K562 (cell line): ENCODE measurements around the gene CRTAP. TPM values are rescaled to one million over a fixed set of nuclear protein-coding genes. Genes with fewer than 3 reads are reported as not detected.

Experiments used
- ATAC-seq: fragments of 200-7000 bp; cut with Tn5 transposase; 3 replicates; pipeline ENCODE4 v1.9.1; 2020; ENCODE audit warnings: moderate library complexity
- BruUV-seq: library from RNA; stranded (reverse); fragments of 400-500 nt; replicated peaks from 2 replicates; lab custom pipeline; 2021; lab: Mats Ljungman, UMichigan
- CTCF ChIA-PET: fragments of 300-600 bp; formaldehyde crosslinking; extraction: SDS; loops from one replicate; lab custom pipeline; 2021; ENCODE audit warnings: low intra/inter-chr PET ratio; lab: Yijun Ruan, JAX
- POLR2A ChIA-PET: fragments of 300-600, 350-650 bp; sonication (Branson Sonifier 250); formaldehyde crosslinking; extraction: SDS; loops from one replicate; lab custom pipeline; 2021; ENCODE audit warnings: antibody characterized with exemption, inconsistent platforms; lab: Yijun Ruan, JAX
- DNase-seq, 4 experiments: peaks; one replicate each; pipeline versions ENCODE4 v3.0.0 to v3.0.0-alpha.2; 2011 to 2018; ENCODE audit warnings: low spot score in 3 of 4, mixed read lengths in 3 of 4; ENCODE audit errors: extremely low read depth in 1 of 4
- FAIRE-seq: peaks from 2 replicates; lab custom pipeline; 2011; peaks lifted over from hg19 to GRCh38; lab: Jason Lieb, UNC
- H2AFZ ChIP-seq: 2 replicates; pipeline ENCODE4 v1.6.0; 2011; ENCODE audit warnings: low read depth, low read length, control low read depth, inconsistent platforms
- H3K27ac ChIP-seq: fragments of 200-600 bp; 3 replicates; pipeline ENCODE4 v1.8.0; 2011; ENCODE audit warnings: low read depth, mild to moderate bottlenecking, control low read depth, inconsistent platforms, low read length, moderate library complexity, mixed read lengths; ENCODE audit errors: extremely low read depth
- H3K27me3 ChIP-seq, 2 experiments: fragments of 300-600 bp in 1 of 2; 2 replicates in 1 of 2; 3 replicates in 1 of 2; pipeline versions ENCODE4 v1.6.0 to v1.8.0; 2011; ENCODE audit warnings: inconsistent platforms in 2 of 2, low read length in 2 of 2, mild to moderate bottlenecking in 1 of 2, mixed read lengths in 1 of 2, moderate library complexity in 1 of 2; ENCODE audit not compliant: control insufficient read depth in 2 of 2, insufficient read depth in 2 of 2
- H3K36me3 ChIP-seq: fragments of 300-600 bp; 3 replicates; pipeline ENCODE4 v1.8.0; 2011; ENCODE audit warnings: mild to moderate bottlenecking, low read length, inconsistent platforms; ENCODE audit not compliant: control insufficient read depth, insufficient read depth
- H3K4me1 ChIP-seq, 2 experiments: fragments of 200-600 bp in 1 of 2; replicated peaks in 1 of 2; 2 replicates in 1 of 2; 3 replicates in 1 of 2; pipeline versions ENCODE4 v1.5.1 to v1.8.0; 2011; ENCODE audit warnings: inconsistent platforms in 2 of 2, low read length in 2 of 2, mild to moderate bottlenecking in 1 of 2, mixed read lengths in 1 of 2, moderate library complexity in 1 of 2; ENCODE audit not compliant: control insufficient read depth in 2 of 2, insufficient read depth in 2 of 2
- H3K4me2 ChIP-seq: 2 replicates; pipeline ENCODE4 v1.6.1; 2011; ENCODE audit warnings: low read length, control low read depth, inconsistent platforms, mixed read lengths; ENCODE audit not compliant: insufficient read depth
- H3K4me3 ChIP-seq: fragments of 200-600 bp; sonication (generic), shearing (Covaris generic); 2 replicates; pipeline ENCODE4 v1.5.1; 2016; ENCODE audit warnings: control low read depth, inconsistent platforms
- H3K79me2 ChIP-seq: fragments of 200-600 bp; 3 replicates; pipeline ENCODE4 v1.8.0; 2011; ENCODE audit warnings: low read length, inconsistent platforms; ENCODE audit not compliant: control insufficient read depth, insufficient read depth
- H3K9ac ChIP-seq, 2 experiments: 2 replicates each; pipeline versions ENCODE4 v1.6.0 to v1.6.1; 2011; ENCODE audit warnings: low read depth in 2 of 2, low read length in 2 of 2, control low read depth in 1 of 2, inconsistent platforms in 1 of 2, mild to moderate bottlenecking in 1 of 2, mixed read lengths in 1 of 2; ENCODE audit not compliant: insufficient read depth in 1 of 2
- H3K9me1 ChIP-seq: one replicate; pipeline ENCODE4 v1.6.0; 2011; ENCODE audit warnings: inconsistent platforms, mild to moderate bottlenecking, low read length, moderate library complexity; ENCODE audit not compliant: control insufficient read depth, insufficient read depth
- H3K9me3 ChIP-seq: replicated peaks from 2 replicates; pipeline ENCODE4 v1.5.1; 2011; ENCODE audit warnings: low read depth, low read length, inconsistent platforms; ENCODE audit not compliant: control insufficient read depth, insufficient read depth
- H4K20me1 ChIP-seq: replicated peaks from 2 replicates; pipeline ENCODE4 v1.6.1; 2011; ENCODE audit warnings: low read length, inconsistent platforms, mixed read lengths; ENCODE audit not compliant: control insufficient read depth, insufficient read depth
- ARNT ChIP-seq, 2 experiments: fragments of 450-650 bp; IDR thresholded peaks; 2 replicates each; pipeline ENCODE4 v1.6.1; 2016; ENCODE audit warnings: mild to moderate bottlenecking in 1 of 2
- CHCHD3 ChIP-seq: fragments of 250-450 bp; sonication (Bioruptor Pico); IDR thresholded peaks from 2 replicates; pipeline ENCODE4 v2.1.2; 2022; ENCODE audit warnings: mild to moderate bottlenecking
- MECOM ChIP-seq: fragments of 250-450 bp; sonication (Bioruptor Pico); IDR thresholded peaks from 2 replicates; pipeline ENCODE4 v1.8.0; 2022; ENCODE audit warnings: inconsistent platforms
- MYBL2 ChIP-seq, 2 experiments: fragments of 450-650 bp in 1 of 2; sonication (generic) in 1 of 2; formaldehyde crosslinking in 1 of 2; IDR thresholded peaks; 2 replicates each; pipeline versions ENCODE4 v1.6.1 to v1.8.1; 2017 to 2022; ENCODE audit warnings: borderline replicate concordance in 1 of 2, inconsistent platforms in 1 of 2, low read depth in 1 of 2, mild to moderate bottlenecking in 1 of 2, missing genetic modification reagents in 1 of 2, moderate library complexity in 1 of 2
- NR3C1 ChIP-seq: sonication (generic); formaldehyde crosslinking; IDR thresholded peaks from 2 replicates; pipeline ENCODE4 v1.8.1; 2022; ENCODE audit warnings: missing genetic modification reagents
- NRF1 ChIP-seq, 2 experiments: fragments of 450-650 bp; IDR thresholded peaks in 1 of 2; conservative IDR thresholded peaks in 1 of 2; 2 replicates each; pipeline ENCODE4 v1.6.1; 2014; ENCODE audit warnings: mild to moderate bottlenecking in 2 of 2
- SIRT6 ChIP-seq: IDR thresholded peaks from one replicate; pipeline ENCODE4 v1.6.1; 2012; ENCODE audit warnings: low read depth, mild to moderate bottlenecking, control low read depth, inconsistent platforms, low read length, moderate library complexity
- TCF7 ChIP-seq: sonication (generic); IDR thresholded peaks from 2 replicates; pipeline ENCODE4 v1.6.1; 2016; ENCODE audit warnings: antibody characterized with exemption, borderline replicate concordance
- ZNF263 ChIP-seq: sonication (generic); formaldehyde crosslinking; IDR thresholded peaks from 2 replicates; pipeline ENCODE4 v1.8.0; 2022; ENCODE audit warnings: mild to moderate bottlenecking, missing genetic modification reagents, borderline replicate concordance
- ZNF707 ChIP-seq: fragments of 250-450 bp; sonication (Bioruptor Pico); conservative IDR thresholded peaks from 2 replicates; pipeline ENCODE4 v1.8.0; 2022; ENCODE audit warnings: inconsistent platforms, mild to moderate bottlenecking, moderate library complexity
- WGBS: fragments of 100-300 bp; shearing (Covaris generic); methylation state at CpG from one replicate; pipeline ENCODE4 v1.1.6; 2016; ENCODE audit warnings: low coverage, mixed read lengths; ENCODE audit not compliant: insufficient coverage; ENCODE audit errors: missing lambda C conversion rate; 5-methylcytosine and 5-hydroxymethylcytosine counted together
- in situ Hi-C: fragments of 300-500 bp; cut with MboI; formaldehyde crosslinking; loops from 4 replicates; pipeline ENCODE4 v1.15.0; 2018; ENCODE audit warnings: inconsistent platforms, mixed read lengths
- intact Hi-C: fragments of 100-400 bp; cut with micrococcal nuclease; formaldehyde crosslinking; loops from 2 replicates; pipeline ENCODE4 v1.14.2; 2022
- polyA plus RNA-seq, 8 experiments: library from polyadenylated mRNA; depleted of rRNA in 4 of 8; stranded (reverse) in 5 of 8; unstranded in 3 of 8; fragments of >200 nt; fragmentation: Nextera tagmentation in 2 of 8; fragmentation: Illumina TruSeq in 1 of 8; extraction: Ambion mirVana in 2 of 8; extraction: Trizol in 1 of 8; gene quantifications; 2 replicates each; pipeline versions ENCODE4 v1.2.1 to v1.2.3, GENCODE V29; 2011 to 2014; ENCODE audit warnings: inconsistent platforms in 1 of 8, missing spikeins in 1 of 8
- total RNA-seq, 7 experiments: library from RNA; depleted of rRNA in 6 of 7; stranded (reverse); fragments of >200 nt in 6 of 7; fragmentation: Illumina TruSeq in 2 of 7; extraction: Trizol in 2 of 7; gene quantifications; 2 replicates each; pipeline versions ENCODE4 v1.2.1 to v1.2.3, GENCODE V29; 2011 to 2021; ENCODE audit warnings: low replicate concordance in 1 of 7
- TF ChIP-seq, protein P1 (sequence below): sonication (generic); IDR thresholded peaks from 2 replicates; pipeline ENCODE4 v1.6.1; 2016
- TF ChIP-seq, protein P2 (sequence below): sonication (generic); formaldehyde crosslinking; IDR thresholded peaks from 2 replicates; pipeline ENCODE4 v1.8.1; 2023; ENCODE audit warnings: mild to moderate bottlenecking, missing genetic modification reagents
- TF ChIP-seq, protein P3 (sequence below): sonication (generic); formaldehyde crosslinking; IDR thresholded peaks from 2 replicates; pipeline ENCODE4 v1.8.1; 2022; ENCODE audit warnings: missing genetic modification reagents
- TF ChIP-seq, protein P4 (sequence below): fragments of 450-650 bp; IDR thresholded peaks from 2 replicates; pipeline ENCODE4 v1.6.1; 2017; ENCODE audit warnings: mild to moderate bottlenecking, moderate library complexity
- TF ChIP-seq, protein P5 (sequence below): fragments of 250-450 bp; sonication (Bioruptor Pico); IDR thresholded peaks from 2 replicates; pipeline ENCODE4 v1.6.1; 2021; ENCODE audit warnings: mild to moderate bottlenecking

CRTAP gene
- total and polyA plus RNA-seq, 9 of the 15 experiments (the other 6 are each of a cell fraction or from before 2014, with no cell fraction given): 10.0 to 121 (median 53.0) TPM

DNA sequence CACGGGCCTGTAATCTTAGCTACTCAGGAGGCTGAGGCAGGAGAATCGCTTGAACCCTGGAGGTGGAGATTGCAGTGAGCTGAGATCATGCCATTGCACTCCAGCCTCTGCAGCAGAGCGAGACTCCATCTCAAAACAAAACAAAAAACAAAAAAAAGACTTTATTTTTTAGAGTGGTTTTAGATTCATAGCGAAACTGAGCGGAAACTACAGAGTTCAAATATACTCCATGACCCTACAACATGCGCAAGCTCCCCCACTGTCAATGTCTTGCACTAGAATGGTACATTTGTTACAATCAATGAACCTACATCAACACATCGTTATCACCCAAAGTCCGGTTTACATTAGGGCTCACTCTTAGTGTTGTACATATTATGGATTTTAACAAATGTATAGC lies 2.2 kb upstream of the CRTAP start:
- Histone ChIP-seq H3K9ac (no peak overlapping the region), H3K27me3 (no peaks in the 10 kb centered on the region), H2AFZ (0 out of 2 replicates have a peak overlapping the region, but pooled peaks have one; percentile 20), H3K4me1 (peaks cover 4 to 15% of the 10 kb centered on the region in 2 experiments; a peak in 3 of 5 replicates), H3K9me1 (no peaks in the 10 kb centered on the region), H3K4me2 (no peak overlapping the region), H3K9me3 (0 out of 2 replicates have a peak, but pooled peaks cover 2% of the 10 kb centered on the region), H4K20me1 (no peaks in the 10 kb centered on the region), H3K36me3 (no peaks in the 10 kb centered on the region), H3K4me3 (no peak overlapping the region), H3K79me2 (peaks cover 18% of the 10 kb centered on the region), H3K27ac (no peak overlapping the region)
- WGBS: 83% methylated on average over 8 of the region's 8 CpGs
- ChIA-PET POLR2A (interaction anchor here (1.2 kb wide), 1 partner anchor 13 kb away, joined by 3 read pairs; no protein-coding TSS in a partner anchor), CTCF (no interaction called here)
- no peak for DNase-seq
- no peak for FAIRE-seq
- ATAC-seq: no peak
- intact Hi-C loops: loop anchor here (10.0 kb wide), 1 partner anchor 683 kb away; the partner anchor contains the start of gene PDCD6IP
- in situ Hi-C loops: no loop called here
- no TSS peak for BruUV-seq
- TF ChIP-seq, protein P1, sequence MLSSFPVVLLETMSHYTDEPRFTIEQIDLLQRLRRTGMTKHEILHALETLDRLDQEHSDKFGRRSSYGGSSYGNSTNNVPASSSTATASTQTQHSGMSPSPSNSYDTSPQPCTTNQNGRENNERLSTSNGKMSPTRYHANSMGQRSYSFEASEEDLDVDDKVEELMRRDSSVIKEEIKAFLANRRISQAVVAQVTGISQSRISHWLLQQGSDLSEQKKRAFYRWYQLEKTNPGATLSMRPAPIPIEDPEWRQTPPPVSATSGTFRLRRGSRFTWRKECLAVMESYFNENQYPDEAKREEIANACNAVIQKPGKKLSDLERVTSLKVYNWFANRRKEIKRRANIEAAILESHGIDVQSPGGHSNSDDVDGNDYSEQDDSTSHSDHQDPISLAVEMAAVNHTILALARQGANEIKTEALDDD: no peak
- TF ChIP-seq MECOM (CRISPR knock-in tag) (no peak), ZNF263 (CRISPR knock-in tag) (no peak), MYBL2 (IDR thresholded peaks at IDR 0.05; ENCODE audit: low read depth) (no peak), MYBL2 (CRISPR knock-in tag; IDR thresholded peaks at IDR 0.05; ENCODE audit: borderline replicate concordance) (no peak), SIRT6 (no peak), CHCHD3 (CRISPR knock-in tag) (no peak), TCF7 (no peak), NRF1 (conservative IDR thresholded peaks at IDR 0.05 in 1 of 2, IDR thresholded peaks at IDR 0.05 in 1 of 2) (no peak), ZNF707 (CRISPR knock-in tag) (no peak), ARNT (IDR thresholded peaks at IDR 0.05) (no peak), NR3C1 (CRISPR knock-in tag) (no peak)
- TF ChIP-seq, protein P2, sequence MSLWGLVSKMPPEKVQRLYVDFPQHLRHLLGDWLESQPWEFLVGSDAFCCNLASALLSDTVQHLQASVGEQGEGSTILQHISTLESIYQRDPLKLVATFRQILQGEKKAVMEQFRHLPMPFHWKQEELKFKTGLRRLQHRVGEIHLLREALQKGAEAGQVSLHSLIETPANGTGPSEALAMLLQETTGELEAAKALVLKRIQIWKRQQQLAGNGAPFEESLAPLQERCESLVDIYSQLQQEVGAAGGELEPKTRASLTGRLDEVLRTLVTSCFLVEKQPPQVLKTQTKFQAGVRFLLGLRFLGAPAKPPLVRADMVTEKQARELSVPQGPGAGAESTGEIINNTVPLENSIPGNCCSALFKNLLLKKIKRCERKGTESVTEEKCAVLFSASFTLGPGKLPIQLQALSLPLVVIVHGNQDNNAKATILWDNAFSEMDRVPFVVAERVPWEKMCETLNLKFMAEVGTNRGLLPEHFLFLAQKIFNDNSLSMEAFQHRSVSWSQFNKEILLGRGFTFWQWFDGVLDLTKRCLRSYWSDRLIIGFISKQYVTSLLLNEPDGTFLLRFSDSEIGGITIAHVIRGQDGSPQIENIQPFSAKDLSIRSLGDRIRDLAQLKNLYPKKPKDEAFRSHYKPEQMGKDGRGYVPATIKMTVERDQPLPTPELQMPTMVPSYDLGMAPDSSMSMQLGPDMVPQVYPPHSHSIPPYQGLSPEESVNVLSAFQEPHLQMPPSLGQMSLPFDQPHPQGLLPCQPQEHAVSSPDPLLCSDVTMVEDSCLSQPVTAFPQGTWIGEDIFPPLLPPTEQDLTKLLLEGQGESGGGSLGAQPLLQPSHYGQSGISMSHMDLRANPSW (CRISPR knock-in tag): no peak
- TF ChIP-seq, protein P3, sequence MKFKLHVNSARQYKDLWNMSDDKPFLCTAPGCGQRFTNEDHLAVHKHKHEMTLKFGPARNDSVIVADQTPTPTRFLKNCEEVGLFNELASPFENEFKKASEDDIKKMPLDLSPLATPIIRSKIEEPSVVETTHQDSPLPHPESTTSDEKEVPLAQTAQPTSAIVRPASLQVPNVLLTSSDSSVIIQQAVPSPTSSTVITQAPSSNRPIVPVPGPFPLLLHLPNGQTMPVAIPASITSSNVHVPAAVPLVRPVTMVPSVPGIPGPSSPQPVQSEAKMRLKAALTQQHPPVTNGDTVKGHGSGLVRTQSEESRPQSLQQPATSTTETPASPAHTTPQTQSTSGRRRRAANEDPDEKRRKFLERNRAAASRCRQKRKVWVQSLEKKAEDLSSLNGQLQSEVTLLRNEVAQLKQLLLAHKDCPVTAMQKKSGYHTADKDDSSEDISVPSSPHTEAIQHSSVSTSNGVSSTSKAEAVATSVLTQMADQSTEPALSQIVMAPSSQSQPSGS (CRISPR knock-in tag): no peak
- TF ChIP-seq, protein P4, sequence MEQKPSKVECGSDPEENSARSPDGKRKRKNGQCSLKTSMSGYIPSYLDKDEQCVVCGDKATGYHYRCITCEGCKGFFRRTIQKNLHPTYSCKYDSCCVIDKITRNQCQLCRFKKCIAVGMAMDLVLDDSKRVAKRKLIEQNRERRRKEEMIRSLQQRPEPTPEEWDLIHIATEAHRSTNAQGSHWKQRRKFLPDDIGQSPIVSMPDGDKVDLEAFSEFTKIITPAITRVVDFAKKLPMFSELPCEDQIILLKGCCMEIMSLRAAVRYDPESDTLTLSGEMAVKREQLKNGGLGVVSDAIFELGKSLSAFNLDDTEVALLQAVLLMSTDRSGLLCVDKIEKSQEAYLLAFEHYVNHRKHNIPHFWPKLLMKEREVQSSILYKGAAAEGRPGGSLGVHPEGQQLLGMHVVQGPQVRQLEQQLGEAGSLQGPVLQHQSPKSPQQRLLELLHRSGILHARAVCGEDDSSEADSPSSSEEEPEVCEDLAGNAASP: no peak
- TF ChIP-seq, protein P5, sequence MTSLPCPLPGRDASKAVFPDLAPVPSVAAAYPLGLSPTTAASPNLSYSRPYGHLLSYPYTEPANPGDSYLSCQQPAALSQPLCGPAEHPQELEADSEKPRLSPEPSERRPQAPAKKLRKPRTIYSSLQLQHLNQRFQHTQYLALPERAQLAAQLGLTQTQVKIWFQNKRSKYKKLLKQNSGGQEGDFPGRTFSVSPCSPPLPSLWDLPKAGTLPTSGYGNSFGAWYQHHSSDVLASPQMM (CRISPR knock-in tag): no peak
